Hepatocyte (in vitro differentiated cells): Measurements from ENCODE around the gene GSG1. TPM values are rescaled to one million over a fixed set of nuclear protein-coding genes. Genes with fewer than 3 reads are reported as not detected.

Experiments used
- DNase-seq: peaks from one replicate; pipeline ENCODE4 v3.0.0-alpha.2; 2016; ENCODE audit warnings: low spot score
- H2AFZ ChIP-seq: fragments of 200-600 bp; sonication (generic); 2 replicates; pipeline ENCODE4 v1.6.0; 2016; ENCODE audit warnings: antibody characterized with exemption, mild to moderate bottlenecking
- H3K27ac ChIP-seq: fragments of 200-600 bp; sonication (generic); 2 replicates; pipeline ENCODE4 v1.5.1; 2016; ENCODE audit warnings: mild to moderate bottlenecking
- H3K27me3 ChIP-seq: fragments of 200-600 bp; sonication (generic); 2 replicates; pipeline ENCODE4 v1.6.1; 2016
- H3K36me3 ChIP-seq: fragments of 200-600 bp; sonication (generic); replicated peaks from 2 replicates; pipeline ENCODE4 v1.5.1; 2016; ENCODE audit warnings: low read depth; ENCODE audit not compliant: insufficient read depth
- H3K4me1 ChIP-seq: fragments of 200-600 bp; sonication (generic); 2 replicates; pipeline ENCODE4 v1.5.1; 2016; ENCODE audit warnings: mild to moderate bottlenecking, moderate library complexity; ENCODE audit not compliant: insufficient read depth
- H3K4me2 ChIP-seq: fragments of 200-600 bp; sonication (generic); 2 replicates; pipeline ENCODE4 v1.6.0; 2016
- H3K4me3 ChIP-seq: fragments of 200-600 bp; sonication (generic); 2 replicates; pipeline ENCODE4 v1.5.1; 2016; ENCODE audit warnings: mild to moderate bottlenecking
- H3K79me2 ChIP-seq: fragments of 200-600 bp; sonication (generic); 2 replicates; pipeline ENCODE4 v1.6.0; 2017; ENCODE audit warnings: mild to moderate bottlenecking
- H3K9me2 ChIP-seq: fragments of 200-600 bp; sonication (generic); replicated peaks from 2 replicates; pipeline ENCODE4 v1.6.0; 2017; ENCODE audit warnings: mild to moderate bottlenecking; ENCODE audit not compliant: insufficient read depth
- H3K9me3 ChIP-seq: fragments of 200-600 bp; sonication (generic); 2 replicates; pipeline ENCODE4 v1.5.1; 2016; ENCODE audit warnings: low read depth, mild to moderate bottlenecking
- H4K20me1 ChIP-seq: fragments of 200-600 bp; sonication (generic); 2 replicates; pipeline ENCODE4 v1.6.0; 2016; ENCODE audit warnings: mild to moderate bottlenecking; ENCODE audit not compliant: insufficient read depth, poor library complexity, severe bottlenecking
- EZH2 ChIP-seq: fragments of 200-600 bp; sonication (generic); IDR thresholded peaks from 2 replicates; pipeline ENCODE4 v1.6.1; 2016; ENCODE audit warnings: antibody characterized with exemption, mild to moderate bottlenecking, borderline replicate concordance
- EZH2phosphoT487 ChIP-seq: fragments of 200-600 bp; sonication (generic); IDR thresholded peaks from one replicate; pipeline ENCODE4 v1.6.1; 2018; ENCODE audit warnings: antibody characterized with exemption, mild to moderate bottlenecking, low read depth, moderate library complexity; ENCODE audit not compliant: unreplicated experiment, severe bottlenecking
- WGBS: methylation state at CpG from one replicate; pipeline ENCODE4 v1.1.6; 2016; ENCODE audit warnings: low lambda C conversion rate; ENCODE audit errors: missing lambda C conversion rate; 5-methylcytosine and 5-hydroxymethylcytosine counted together
- polyA plus RNA-seq: library from polyadenylated mRNA; unstranded; fragments of >200 nt; fragmentation: Nextera tagmentation; extraction: Ambion mirVana; gene quantifications from 2 replicates; pipeline ENCODE4 v1.2.1, GENCODE V29; 2016
- total RNA-seq: library from RNA; depleted of rRNA; stranded (reverse); fragments of >200 nt; gene quantifications from 2 replicates; pipeline ENCODE4 v1.2.3, GENCODE V29; 2014
- TF ChIP-seq, protein P1 (sequence below): fragments of 200-600 bp; sonication (generic); IDR thresholded peaks from 2 replicates; pipeline ENCODE4 v1.5.1; 2016; ENCODE audit warnings: antibody characterized with exemption, mild to moderate bottlenecking; ENCODE audit not compliant: poor library complexity

GSG1 gene
- total and polyA plus RNA-seq, 2 experiments from 2014 or later, result 0.37 TPM; not detected in 1

- Histone ChIP-seq H3K4me3 (no peak overlapping the region), H3K79me2 (no peaks in the 10 kb centered on the region), H4K20me1 (no peaks in the 10 kb centered on the region), H3K27me3 (no peaks in the 10 kb centered on the region), H3K9me3 (no peaks in the 10 kb centered on the region), H3K27ac (peak overlapping the region; percentile 74), H2AFZ (no peak overlapping the region), H3K9me2 (no peaks in the 10 kb centered on the region), H3K4me2 (no peak overlapping the region), H3K36me3 (no peaks in the 10 kb centered on the region), H3K4me1 (peaks cover 33% of the 10 kb centered on the region)
- no peak for DNase-seq
- 58% methylated on average over 8 of the region's 8 CpGs for WGBS
- TF ChIP-seq, protein P1, sequence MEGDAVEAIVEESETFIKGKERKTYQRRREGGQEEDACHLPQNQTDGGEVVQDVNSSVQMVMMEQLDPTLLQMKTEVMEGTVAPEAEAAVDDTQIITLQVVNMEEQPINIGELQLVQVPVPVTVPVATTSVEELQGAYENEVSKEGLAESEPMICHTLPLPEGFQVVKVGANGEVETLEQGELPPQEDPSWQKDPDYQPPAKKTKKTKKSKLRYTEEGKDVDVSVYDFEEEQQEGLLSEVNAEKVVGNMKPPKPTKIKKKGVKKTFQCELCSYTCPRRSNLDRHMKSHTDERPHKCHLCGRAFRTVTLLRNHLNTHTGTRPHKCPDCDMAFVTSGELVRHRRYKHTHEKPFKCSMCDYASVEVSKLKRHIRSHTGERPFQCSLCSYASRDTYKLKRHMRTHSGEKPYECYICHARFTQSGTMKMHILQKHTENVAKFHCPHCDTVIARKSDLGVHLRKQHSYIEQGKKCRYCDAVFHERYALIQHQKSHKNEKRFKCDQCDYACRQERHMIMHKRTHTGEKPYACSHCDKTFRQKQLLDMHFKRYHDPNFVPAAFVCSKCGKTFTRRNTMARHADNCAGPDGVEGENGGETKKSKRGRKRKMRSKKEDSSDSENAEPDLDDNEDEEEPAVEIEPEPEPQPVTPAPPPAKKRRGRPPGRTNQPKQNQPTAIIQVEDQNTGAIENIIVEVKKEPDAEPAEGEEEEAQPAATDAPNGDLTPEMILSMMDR, result no peak
- TF ChIP-seq EZH2 (no peak), EZH2phosphoT487 (no peak)
These were observed 25.0 kb upstream of the GSG1 start for GRCh38 chr12:13128291-13128965.

GRCh38 chr12:13127444-13127843, 24.0 kb upstream of the GSG1 start:
- H3K79me2 ChIP-seq, result no peaks in the 10 kb centered on the region
- no peak overlapping the region for H3K4me2 ChIP-seq
- peak overlapping the region; percentile 74 for H3K27ac ChIP-seq
- H3K4me1 ChIP-seq, result peaks cover 33% of the 10 kb centered on the region
- no peaks in the 10 kb centered on the region for H3K9me2 ChIP-seq
- WGBS, result 44% methylated on average over 5 of the region's 5 CpGs
- H4K20me1 ChIP-seq, result no peaks in the 10 kb centered on the region
- H3K27me3 ChIP-seq, result no peaks in the 10 kb centered on the region
- H2AFZ ChIP-seq, result no peak overlapping the region
- no peak overlapping the region for H3K4me3 ChIP-seq
- DNase-seq, result no peak
- H3K9me3 ChIP-seq, result no peaks in the 10 kb centered on the region
- H3K36me3 ChIP-seq, result no peaks in the 10 kb centered on the region
- TF ChIP-seq EZH2phosphoT487, result no peak
- TF ChIP-seq EZH2, result no peak
- TF ChIP-seq, protein P1, result no peak

DNA sequence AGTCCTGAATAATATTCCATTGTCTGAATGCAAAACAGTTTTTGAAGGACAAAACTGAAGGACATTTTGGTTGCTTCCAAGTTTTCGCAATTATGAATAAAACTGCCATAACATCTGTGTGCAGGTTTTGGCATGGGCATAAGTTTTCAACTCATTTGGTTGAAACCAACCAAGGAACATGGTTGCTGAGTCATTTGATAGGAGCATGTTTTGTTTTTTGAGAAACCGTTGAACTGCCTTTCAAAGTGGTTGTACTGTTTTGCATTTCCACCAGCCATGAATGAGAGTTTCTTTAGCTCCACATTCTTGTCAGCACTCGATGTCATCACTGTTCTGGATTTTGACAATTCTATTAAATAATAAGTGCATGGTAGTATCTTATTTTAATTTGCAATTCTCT, 23.0 kb upstream of the GSG1 start:
- no peak overlapping the region for H3K27ac ChIP-seq
- no peaks in the 10 kb centered on the region for H4K20me1 ChIP-seq
- H3K36me3 ChIP-seq, result no peaks in the 10 kb centered on the region
- peaks cover 32% of the 10 kb centered on the region for H3K4me1 ChIP-seq
- WGBS, result 96% methylated on average over 3 of the region's 3 CpGs
- H3K4me3 ChIP-seq, result no peak overlapping the region
- no peaks in the 10 kb centered on the region for H3K79me2 ChIP-seq
- no peaks in the 10 kb centered on the region for H3K9me2 ChIP-seq
- no peaks in the 10 kb centered on the region for H3K27me3 ChIP-seq
- no peaks in the 10 kb centered on the region for H3K9me3 ChIP-seq
- H2AFZ ChIP-seq, result no peak overlapping the region
- no peak for DNase-seq
- no peak for TF ChIP-seq EZH2phosphoT487
- TF ChIP-seq EZH2, result no peak
- TF ChIP-seq, protein P1, result no peak
- H3K4me2 ChIP-seq, result no peak overlapping the region

- 98% methylated on average over 2 of the region's 2 CpGs for WGBS
These were observed 22.5 kb upstream of the GSG1 start for GRCh38 chr12:13125996-13126395.

More at GRCh38 chr12:13125996-13126395, 22.5 kb upstream of the GSG1 start:
- Histone ChIP-seq H2AFZ (no peak overlapping the region), H4K20me1 (no peaks in the 10 kb centered on the region), H3K9me3 (no peaks in the 10 kb centered on the region), H3K9me2 (no peaks in the 10 kb centered on the region), H3K27me3 (no peaks in the 10 kb centered on the region), H3K4me1 (peaks cover 28% of the 10 kb centered on the region), H3K79me2 (no peaks in the 10 kb centered on the region), H3K36me3 (no peaks in the 10 kb centered on the region), H3K27ac (no peak overlapping the region), H3K4me3 (no peak overlapping the region), H3K4me2 (no peak overlapping the region)
- TF ChIP-seq, protein P1, result no peak
- TF ChIP-seq EZH2phosphoT487 (no peak), EZH2 (no peak)
- no peak for DNase-seq
